Measurements from ENCODE around the gene TGFBR1. TPM values are rescaled to one million over a fixed set of nuclear protein-coding genes. Genes with fewer than 3 reads are reported as not detected.

TGFBR1 gene
- total and polyA plus RNA-seq, 2 experiments from 2014 or later = 41.7 to 79.4 TPM

- H3K27ac ChIP-seq = no peak overlapping the region
- no peaks in the 10 kb centered on the region for H3K27me3 ChIP-seq
- no peaks in the 10 kb centered on the region for H3K36me3 ChIP-seq (replicated peaks; ENCODE audit: insufficient read depth, low read depth)
- TF ChIP-seq EZH2phosphoT487 (IDR thresholded peaks at IDR 0.05; ENCODE audit: low read depth, severe bottlenecking, unreplicated experiment) (no peak), CTCF (IDR thresholded peaks at IDR 0.05; ENCODE audit: poor library complexity) (no peak)
- no peak overlapping the region for H3K4me2 ChIP-seq
- no peak overlapping the region for H3K4me3 ChIP-seq
- DNase-seq (ENCODE audit: low spot score) = no peak
- no peaks in the 10 kb centered on the region for H3K9me2 ChIP-seq (replicated peaks; ENCODE audit: insufficient read depth)
- H4K20me1 ChIP-seq (ENCODE audit: insufficient read depth, poor library complexity, severe bottlenecking) = no peaks in the 10 kb centered on the region
- no peaks in the 10 kb centered on the region for H3K4me1 ChIP-seq (ENCODE audit: insufficient read depth)
- no peak overlapping the region for H2AFZ ChIP-seq
- peaks cover 53% of the 10 kb centered on the region for H3K79me2 ChIP-seq
- no peaks in the 10 kb centered on the region for H3K9me3 ChIP-seq (ENCODE audit: low read depth)
These were observed 30.0 kb downstream of the TGFBR1 start for GRCh38 chr9:99134893-99135341.

- DNase-seq (ENCODE audit: low spot score) = no peak
- Histone ChIP-seq H3K36me3 (replicated peaks; ENCODE audit: insufficient read depth, low read depth) (no peaks in the 10 kb centered on the region), H3K9me2 (replicated peaks; ENCODE audit: insufficient read depth) (no peaks in the 10 kb centered on the region), H3K27me3 (no peaks in the 10 kb centered on the region), H4K20me1 (ENCODE audit: insufficient read depth, poor library complexity, severe bottlenecking) (no peaks in the 10 kb centered on the region), H3K4me1 (ENCODE audit: insufficient read depth) (no peaks in the 10 kb centered on the region), H3K4me3 (no peak overlapping the region), H3K4me2 (no peak overlapping the region), H3K9me3 (ENCODE audit: low read depth) (no peaks in the 10 kb centered on the region), H2AFZ (no peak overlapping the region), H3K27ac (no peak overlapping the region), H3K79me2 (peaks cover 48% of the 10 kb centered on the region)
- no peak for TF ChIP-seq EZH2phosphoT487 (IDR thresholded peaks at IDR 0.05; ENCODE audit: low read depth, severe bottlenecking, unreplicated experiment)
- TF ChIP-seq EZH2 (IDR thresholded peaks at IDR 0.05; ENCODE audit: borderline replicate concordance) = no peak
- TF ChIP-seq CTCF (IDR thresholded peaks at IDR 0.05; ENCODE audit: poor library complexity) = no peak
- WGBS (ENCODE audit: low lambda C conversion rate, missing lambda C conversion rate) = 86% methylated on average over 4 of the region's 4 CpGs
These were observed 30.5 kb downstream of the TGFBR1 start for GRCh38 chr9:99135456-99135855.

GRCh38 chr9:99137225-99137624 is 32.3 kb downstream of the TGFBR1 start:
- 85% methylated on average over 3 of the region's 3 CpGs for WGBS (ENCODE audit: low lambda C conversion rate, missing lambda C conversion rate)
- Histone ChIP-seq H3K4me1 (ENCODE audit: insufficient read depth) (no peaks in the 10 kb centered on the region), H2AFZ (no peak overlapping the region)

GRCh38 chr9:99137891-99138290 is 33.0 kb downstream of the TGFBR1 start:
- Histone ChIP-seq H3K79me2 (peaks cover 24% of the 10 kb centered on the region), H3K4me1 (ENCODE audit: insufficient read depth) (no peaks in the 10 kb centered on the region), H4K20me1 (ENCODE audit: insufficient read depth, poor library complexity, severe bottlenecking) (no peaks in the 10 kb centered on the region), H2AFZ (no peak overlapping the region), H3K4me3 (no peak overlapping the region), H3K9me2 (replicated peaks; ENCODE audit: insufficient read depth) (no peaks in the 10 kb centered on the region), H3K4me2 (no peak overlapping the region), H3K9me3 (ENCODE audit: low read depth) (no peaks in the 10 kb centered on the region), H3K27ac (no peak overlapping the region), H3K27me3 (no peaks in the 10 kb centered on the region), H3K36me3 (replicated peaks; ENCODE audit: insufficient read depth, low read depth) (no peaks in the 10 kb centered on the region)
- no peak for TF ChIP-seq EZH2phosphoT487 (IDR thresholded peaks at IDR 0.05; ENCODE audit: low read depth, severe bottlenecking, unreplicated experiment)
- TF ChIP-seq CTCF (IDR thresholded peaks at IDR 0.05; ENCODE audit: poor library complexity) = no peak
- no peak for TF ChIP-seq EZH2 (IDR thresholded peaks at IDR 0.05; ENCODE audit: borderline replicate concordance)
- 86% methylated on average over 7 of the region's 7 CpGs for WGBS (ENCODE audit: low lambda C conversion rate, missing lambda C conversion rate)
- no peak for DNase-seq (ENCODE audit: low spot score)

More at GRCh38 chr9:99137225-99137624, 32.3 kb downstream of the TGFBR1 start:
- Histone ChIP-seq H4K20me1 (ENCODE audit: insufficient read depth, poor library complexity, severe bottlenecking) (no peaks in the 10 kb centered on the region), H3K4me3 (no peak overlapping the region), H3K9me2 (replicated peaks; ENCODE audit: insufficient read depth) (no peaks in the 10 kb centered on the region), H3K27me3 (no peaks in the 10 kb centered on the region), H3K36me3 (replicated peaks; ENCODE audit: insufficient read depth, low read depth) (no peaks in the 10 kb centered on the region), H3K27ac (no peak overlapping the region), H3K79me2 (peaks cover 30% of the 10 kb centered on the region), H3K9me3 (ENCODE audit: low read depth) (no peaks in the 10 kb centered on the region), H3K4me2 (no peak overlapping the region)
- no peak for DNase-seq (ENCODE audit: low spot score)
- no peak for TF ChIP-seq EZH2phosphoT487 (IDR thresholded peaks at IDR 0.05; ENCODE audit: low read depth, severe bottlenecking, unreplicated experiment)
